ENCODE measurements around the gene LPAR2. TPM values are rescaled to one million over a fixed set of nuclear protein-coding genes. Genes with fewer than 3 reads are reported as not detected.
A peak's percentile ranks its signal among the peaks of the same experiment; 100 is the strongest.

Gene LPAR2
- total RNA-seq, 1 experiment from 2014 or later = 17.4 TPM

GRCh38 chr19:19652482-19653295 is 24.7 kb upstream of the LPAR2 start:
- Mint-ChIP-seq H3K36me3 (ENCODE audit: insufficient read depth, unreplicated experiment) (peaks cover 74% of the 10 kb centered on the region), H3K27ac (ENCODE audit: low read depth, unreplicated experiment) (no peak overlapping the region), H3K27me3 (ENCODE audit: insufficient read depth, unreplicated experiment) (no peaks in the 10 kb centered on the region), H3K4me3 (ENCODE audit: unreplicated experiment) (no peak overlapping the region), H3K4me1 (ENCODE audit: insufficient read depth, unreplicated experiment) (no peaks in the 10 kb centered on the region), H3K9me3 (ENCODE audit: unreplicated experiment) (no peaks in the 10 kb centered on the region)
- ChIA-PET CTCF (interaction anchor here (0.6 to 8.4 kb wide), 3 partner anchors 9 to 517 kb away, joined by 5 to 55 read pairs (median 25); partner anchors contain the start of genes GMIP and YJEFN3), POLR2A (interaction anchor here (1.5 kb wide), 1 partner anchor 11 kb away, joined by 5 read pairs; the partner anchor contains the start of gene ATP13A1)
- DNase-seq (ENCODE audit: unreplicated experiment) = peak; percentile 33
- no peak for TF ChIP-seq CTCF (IDR thresholded peaks at IDR 0.05; ENCODE audit: unreplicated experiment)
- intact Hi-C loops (cut with micrococcal nuclease) = no loop called here
- BruUV-seq (replicated peaks) = no TSS peak

- no peak for DNase-seq (ENCODE audit: unreplicated experiment)
- no TSS peak for BruUV-seq (replicated peaks)
- H3K4me1 Mint-ChIP-seq (ENCODE audit: insufficient read depth, unreplicated experiment) = no peaks in the 10 kb centered on the region
- ChIA-PET POLR2A (interaction anchor here (0.5 to 1.0 kb wide), 2 partner anchors 69 to 119 kb away, joined by 3 read pairs; no protein-coding TSS in a partner anchor), CTCF (interaction anchor here (1.0 to 8.4 kb wide), 4 partner anchors 11 to 120 kb away, joined by 3 to 55 read pairs (median 6); partner anchors contain the start of gene YJEFN3)
- no peak overlapping the region for H3K4me3 Mint-ChIP-seq (ENCODE audit: unreplicated experiment)
- peaks cover 62% of the 10 kb centered on the region for H3K36me3 Mint-ChIP-seq (ENCODE audit: insufficient read depth, unreplicated experiment)
- H3K27ac Mint-ChIP-seq (ENCODE audit: low read depth, unreplicated experiment) = no peak overlapping the region
- no peaks in the 10 kb centered on the region for H3K27me3 Mint-ChIP-seq (ENCODE audit: insufficient read depth, unreplicated experiment)
- no peaks in the 10 kb centered on the region for H3K9me3 Mint-ChIP-seq (ENCODE audit: unreplicated experiment)
- no peak for TF ChIP-seq CTCF (IDR thresholded peaks at IDR 0.05; ENCODE audit: unreplicated experiment)
- intact Hi-C loops (cut with micrococcal nuclease) = no loop called here
Observed at GRCh38 chr19:19651076-19651475, 23.1 kb upstream of the LPAR2 start.

- H3K9me3 Mint-ChIP-seq (ENCODE audit: unreplicated experiment) = no peaks in the 10 kb centered on the region
- no peaks in the 10 kb centered on the region for H3K27me3 Mint-ChIP-seq (ENCODE audit: insufficient read depth, unreplicated experiment)
- no peaks in the 10 kb centered on the region for H3K4me1 Mint-ChIP-seq (ENCODE audit: insufficient read depth, unreplicated experiment)
- no TSS peak for BruUV-seq (replicated peaks)
- ChIA-PET CTCF (interaction anchor here (1.0 to 8.4 kb wide), 4 partner anchors 12 to 119 kb away, joined by 3 to 55 read pairs (median 6); partner anchors contain the start of gene YJEFN3), POLR2A (interaction anchor here (0.7 to 1.0 kb wide), 2 partner anchors 118 to 247 kb away, joined by 3 read pairs; no protein-coding TSS in a partner anchor)
- no peak overlapping the region for H3K4me3 Mint-ChIP-seq (ENCODE audit: unreplicated experiment)
- DNase-seq (ENCODE audit: unreplicated experiment) = no peak
- intact Hi-C loops (cut with micrococcal nuclease) = no loop called here
- TF ChIP-seq CTCF (IDR thresholded peaks at IDR 0.05; ENCODE audit: unreplicated experiment) = no peak
- H3K36me3 Mint-ChIP-seq (ENCODE audit: insufficient read depth, unreplicated experiment) = peaks cover 57% of the 10 kb centered on the region
- no peak overlapping the region for H3K27ac Mint-ChIP-seq (ENCODE audit: low read depth, unreplicated experiment)
Observed at GRCh38 chr19:19650331-19650730, 22.3 kb upstream of the LPAR2 start.

- CTCF ChIA-PET = interaction anchor here (1.4 to 8.4 kb wide), 3 partner anchors 94 to 118 kb away, joined by 3 to 55 read pairs (median 5); partner anchors contain the start of gene YJEFN3
- no peak overlapping the region for H3K4me3 Mint-ChIP-seq (ENCODE audit: unreplicated experiment)
- POLR2A ChIA-PET = interaction anchor here (0.7 to 1.1 kb wide), 2 partner anchors 14 to 247 kb away, joined by 3 read pairs; partner anchors contain the start of gene ATP13A1
- intact Hi-C loops (cut with micrococcal nuclease) = no loop called here
- peaks cover 50% of the 10 kb centered on the region for H3K36me3 Mint-ChIP-seq (ENCODE audit: insufficient read depth, unreplicated experiment)
- DNase-seq (ENCODE audit: unreplicated experiment) = no peak
- H3K27ac Mint-ChIP-seq (ENCODE audit: low read depth, unreplicated experiment) = peak overlapping the region; percentile 74
- H3K27me3 Mint-ChIP-seq (ENCODE audit: insufficient read depth, unreplicated experiment) = no peaks in the 10 kb centered on the region
- H3K9me3 Mint-ChIP-seq (ENCODE audit: unreplicated experiment) = no peaks in the 10 kb centered on the region
- H3K4me1 Mint-ChIP-seq (ENCODE audit: insufficient read depth, unreplicated experiment) = no peaks in the 10 kb centered on the region
- no TSS peak for BruUV-seq (replicated peaks)
- TF ChIP-seq CTCF (IDR thresholded peaks at IDR 0.05; ENCODE audit: unreplicated experiment) = no peak
Observed at GRCh38 chr19:19649580-19649995, 21.6 kb upstream of the LPAR2 start.
